ENCODE measurements around the gene PDE7B. TPM values are rescaled to one million over a fixed set of nuclear protein-coding genes. Genes with fewer than 3 reads are reported as not detected.

PDE7B gene
- total and polyA plus RNA-seq, 2 of the 8 experiments (the other 6 are each of a cell fraction or from before 2014, with no cell fraction given), result not detected

DNA sequence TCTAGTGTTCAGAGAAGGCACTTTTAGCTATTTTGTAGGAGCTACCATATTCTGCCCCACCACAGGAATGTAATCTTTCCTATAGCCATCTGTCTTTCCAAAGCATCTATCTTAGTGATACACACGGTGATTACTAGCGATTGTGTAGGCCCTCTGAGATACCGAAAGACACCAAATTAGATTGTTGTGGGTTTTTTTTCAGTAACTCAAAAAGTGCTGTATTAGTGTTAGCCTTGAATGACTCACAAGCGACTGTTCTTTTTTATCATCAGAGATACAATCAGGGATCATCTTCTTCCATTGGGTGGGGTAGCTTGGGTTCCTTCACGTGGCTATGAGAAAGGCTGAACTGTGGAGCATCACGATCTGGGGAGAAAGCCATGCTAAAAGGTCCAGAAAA lies 238.4 kb downstream of the PDE7B start:
- Histone ChIP-seq H3K4ac (replicated peaks; ENCODE audit: insufficient read length, low read depth, low read length) (no peak overlapping the region), H3K4me3 (ENCODE audit: extremely low read depth in 1 of 4, insufficient read depth in 2 of 4, low read depth in 3 of 4, low read length in 4 of 4) (no peak overlapping the region), H3K4me2 (ENCODE audit: insufficient read depth in 1 of 2, low read depth in 2 of 2, low read length in 2 of 2) (no peak overlapping the region), H4K20me1 (replicated peaks in 1 of 2; ENCODE audit: control insufficient read depth in 1 of 2, insufficient read depth in 2 of 2, low read length in 2 of 2) (peaks cover 0 to 2% of the 10 kb centered on the region in 2 experiments), H2AFZ (ENCODE audit: low read length) (no peak overlapping the region), H2BK20ac (ENCODE audit: low read length) (no peak overlapping the region), H3K36me3 (ENCODE audit: control insufficient read depth in 2 of 4, insufficient read depth in 4 of 4, low read length in 3 of 4) (no peaks in the 10 kb centered on the region), H4K8ac (ENCODE audit: extremely low read depth, insufficient read depth, low read length) (no peak overlapping the region), H3K27ac (ENCODE audit: low read depth, low read length) (no peak overlapping the region), H3K79me1 (ENCODE audit: low read depth, low read length) (no peaks in the 10 kb centered on the region), H3K79me2 (ENCODE audit: control insufficient read depth in 1 of 2, insufficient read depth in 2 of 2, low read length in 2 of 2) (no peaks in the 10 kb centered on the region), H3K23ac (ENCODE audit: insufficient read length) (no peak overlapping the region), H3K9ac (replicated peaks in 1 of 4; ENCODE audit: extremely low read depth in 1 of 4, low read depth in 3 of 4, low read length in 3 of 4) (no peak overlapping the region), H2BK12ac (ENCODE audit: low read depth, low read length) (no peak overlapping the region), H3K56ac (replicated peaks; ENCODE audit: insufficient read length, low read depth, low read length) (no peak overlapping the region), H3K14ac (ENCODE audit: insufficient read length) (no peak overlapping the region), H3K18ac (ENCODE audit: extremely low read depth, low read length) (no peak overlapping the region), H3K27me3 (replicated peaks in 1 of 4; ENCODE audit: control insufficient read depth in 3 of 4, extremely low read depth in 1 of 4, insufficient read depth in 3 of 4, low read length in 3 of 4) (no peaks in the 10 kb centered on the region), H3K4me1 (replicated peaks in 1 of 4; ENCODE audit: control insufficient read depth in 3 of 4, insufficient read depth in 4 of 4, low read length in 3 of 4) (no peaks in the 10 kb centered on the region), H2AK5ac (ENCODE audit: low read depth, low read length) (no peak overlapping the region), H2BK5ac (ENCODE audit: low read depth, low read length) (no peak overlapping the region), H4K91ac (replicated peaks; ENCODE audit: insufficient read length, low read length) (no peak overlapping the region), H4K5ac (ENCODE audit: insufficient read length, low read depth, low read length) (no peak overlapping the region), H3K23me2 (ENCODE audit: low read depth, low read length) (no peaks in the 10 kb centered on the region), H3K9me3 (ENCODE audit: insufficient read depth in 2 of 2, low read depth in 1 of 2, low read length in 1 of 2) (no peaks in the 10 kb centered on the region), H2BK15ac (ENCODE audit: low read length) (no peak overlapping the region), H2BK120ac (replicated peaks; ENCODE audit: low read depth, low read length) (no peak overlapping the region)
- FAIRE-seq (no peak), DNase-seq (ENCODE audit: low read depth in 1 of 2, low spot score in 2 of 2) (no peak)
- WGBS, 2 experiments (ENCODE audit: extremely low coverage in 1 of 2, insufficient coverage in 1 of 2, insufficient read length in 1 of 2, insufficient replicate concordance in 2 of 2, low coverage in 1 of 2, low lambda C conversion rate in 2 of 2, missing lambda C conversion rate in 1 of 2), result 84% methylated on average over 6 of the region's 6 CpGs; no CpG with 5 or more reads in 1 of the 2 experiments
- ChIA-PET POLR2A (ENCODE audit: partially characterized antibody) (no interaction called here), CTCF (ENCODE audit: partially characterized antibody) (interaction anchor here (1.0 to 1.1 kb wide), 2 partner anchors 12 to 137 kb away, joined by 3 read pairs; no protein-coding TSS in a partner anchor)
- TF ChIP-seq NRF1 (IDR thresholded peaks at IDR 0.05; ENCODE audit: low read depth, low read length) (no peak), HDAC6 (IDR thresholded peaks at IDR 0.05; ENCODE audit: low read depth, low read length) (no peak), KDM4A (IDR thresholded peaks at IDR 0.05; ENCODE audit: low read depth, low read length, severe bottlenecking) (no peak), JUN (IDR thresholded peaks at IDR 0.05; ENCODE audit: low read depth, low read length) (no peak)
- TF ChIP-seq, protein P1, sequence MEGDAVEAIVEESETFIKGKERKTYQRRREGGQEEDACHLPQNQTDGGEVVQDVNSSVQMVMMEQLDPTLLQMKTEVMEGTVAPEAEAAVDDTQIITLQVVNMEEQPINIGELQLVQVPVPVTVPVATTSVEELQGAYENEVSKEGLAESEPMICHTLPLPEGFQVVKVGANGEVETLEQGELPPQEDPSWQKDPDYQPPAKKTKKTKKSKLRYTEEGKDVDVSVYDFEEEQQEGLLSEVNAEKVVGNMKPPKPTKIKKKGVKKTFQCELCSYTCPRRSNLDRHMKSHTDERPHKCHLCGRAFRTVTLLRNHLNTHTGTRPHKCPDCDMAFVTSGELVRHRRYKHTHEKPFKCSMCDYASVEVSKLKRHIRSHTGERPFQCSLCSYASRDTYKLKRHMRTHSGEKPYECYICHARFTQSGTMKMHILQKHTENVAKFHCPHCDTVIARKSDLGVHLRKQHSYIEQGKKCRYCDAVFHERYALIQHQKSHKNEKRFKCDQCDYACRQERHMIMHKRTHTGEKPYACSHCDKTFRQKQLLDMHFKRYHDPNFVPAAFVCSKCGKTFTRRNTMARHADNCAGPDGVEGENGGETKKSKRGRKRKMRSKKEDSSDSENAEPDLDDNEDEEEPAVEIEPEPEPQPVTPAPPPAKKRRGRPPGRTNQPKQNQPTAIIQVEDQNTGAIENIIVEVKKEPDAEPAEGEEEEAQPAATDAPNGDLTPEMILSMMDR (IDR thresholded peaks at IDR 0.05; ENCODE audit: control extremely low read depth in 1 of 3, insufficient read depth in 1 of 3, low read depth in 1 of 3, low read length in 3 of 3), result no peak
- TF ChIP-seq, protein P2, sequence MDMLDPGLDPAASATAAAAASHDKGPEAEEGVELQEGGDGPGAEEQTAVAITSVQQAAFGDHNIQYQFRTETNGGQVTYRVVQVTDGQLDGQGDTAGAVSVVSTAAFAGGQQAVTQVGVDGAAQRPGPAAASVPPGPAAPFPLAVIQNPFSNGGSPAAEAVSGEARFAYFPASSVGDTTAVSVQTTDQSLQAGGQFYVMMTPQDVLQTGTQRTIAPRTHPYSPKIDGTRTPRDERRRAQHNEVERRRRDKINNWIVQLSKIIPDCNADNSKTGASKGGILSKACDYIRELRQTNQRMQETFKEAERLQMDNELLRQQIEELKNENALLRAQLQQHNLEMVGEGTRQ (IDR thresholded peaks at IDR 0.05; ENCODE audit: low read length), result no peak

Data from H1 (cell line).